ENCODE results near the gene CHD3. TPM values are rescaled to one million over a fixed set of nuclear protein-coding genes. Genes with fewer than 3 reads are reported as not detected.
A peak's percentile ranks its signal among the peaks of the same experiment; 100 is the strongest.
"Not testable (repeated sequence)": the region's sequence is repeated elsewhere in the genome, so short reads cannot be mapped to it uniquely, and the experiment has no call there.

Gene CHD3
- total and polyA plus RNA-seq, 2 of the 13 experiments (the other 11 are each of a cell fraction or from before 2014, with no cell fraction given): 2.7 to 3.7 TPM

DNA sequence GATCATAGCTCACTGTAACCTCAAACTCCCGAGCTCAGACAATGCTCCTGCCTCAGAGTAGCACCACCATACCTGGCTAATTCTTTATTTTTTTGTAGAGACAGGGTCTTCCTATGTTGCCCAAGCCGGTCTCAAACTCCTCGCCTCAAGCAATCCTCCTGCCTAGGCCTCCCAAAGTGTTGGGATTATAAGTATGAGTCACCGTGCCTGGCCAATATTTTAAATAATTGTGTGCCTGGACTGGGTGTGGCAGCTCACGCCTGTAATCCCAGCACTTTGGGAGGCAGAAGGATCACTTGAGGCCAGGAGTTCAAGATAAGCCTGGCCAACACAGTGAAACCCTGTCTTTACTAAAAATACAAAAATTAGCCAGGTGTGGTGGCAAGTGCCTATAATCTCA lies 24.2 kb upstream of the CHD3 start:
- CTCF ChIA-PET (ENCODE audit: low intra/inter-chr PET ratio, low total read pairs); H3K9me3 ChIP-seq (ENCODE audit: low read length); BruUV-seq (replicated peaks); H3K36me3 ChIP-seq (replicated peaks in 1 of 2; ENCODE audit: control insufficient read depth in 1 of 2, insufficient read depth in 2 of 2, low read length in 2 of 2); H3K4me3 ChIP-seq (replicated peaks in 1 of 3; ENCODE audit: insufficient read depth in 1 of 3, low read depth in 2 of 3, low read length in 3 of 3); H2AFZ ChIP-seq (ENCODE audit: low read length); H3K27ac ChIP-seq (ENCODE audit: extremely low read length, insufficient read depth, low read length); H3K9ac ChIP-seq (ENCODE audit: insufficient read depth, low read depth, low read length); ATAC-seq; H3K4me2 ChIP-seq (ENCODE audit: low read depth, low read length); in situ Hi-C loops (cut with HindIII; ENCODE audit: extremely low pct_ligation_motif_present, low pct_unique_long_range_greater_than_20kb); H3K27me3 ChIP-seq (ENCODE audit: control insufficient read depth in 1 of 2, insufficient read depth in 2 of 2, low read length in 2 of 2); DNase-seq (ENCODE audit: low spot score); H3K79me2 ChIP-seq (ENCODE audit: insufficient read depth, low read length); H4K20me1 ChIP-seq (ENCODE audit: insufficient read depth, low read length); FAIRE-seq: not testable (repeated sequence)
- intact Hi-C loops (cut with micrococcal nuclease; ENCODE audit: unreplicated experiment): loop anchor here (5.0 kb wide), 1 partner anchor 123 kb away; no protein-coding TSS in a partner anchor
- POLR2A ChIA-PET: interaction anchor here (1.6 kb wide), 1 partner anchor 21 kb away, joined by 3 read pairs; no protein-coding TSS in a partner anchor
- 88% methylated on average over 5 of the region's 5 CpGs for WGBS (ENCODE audit: low lambda C conversion rate)
- H3K4me1 ChIP-seq (ENCODE audit: insufficient read depth, low read length): peaks cover 67% of the 10 kb centered on the region

DNA sequence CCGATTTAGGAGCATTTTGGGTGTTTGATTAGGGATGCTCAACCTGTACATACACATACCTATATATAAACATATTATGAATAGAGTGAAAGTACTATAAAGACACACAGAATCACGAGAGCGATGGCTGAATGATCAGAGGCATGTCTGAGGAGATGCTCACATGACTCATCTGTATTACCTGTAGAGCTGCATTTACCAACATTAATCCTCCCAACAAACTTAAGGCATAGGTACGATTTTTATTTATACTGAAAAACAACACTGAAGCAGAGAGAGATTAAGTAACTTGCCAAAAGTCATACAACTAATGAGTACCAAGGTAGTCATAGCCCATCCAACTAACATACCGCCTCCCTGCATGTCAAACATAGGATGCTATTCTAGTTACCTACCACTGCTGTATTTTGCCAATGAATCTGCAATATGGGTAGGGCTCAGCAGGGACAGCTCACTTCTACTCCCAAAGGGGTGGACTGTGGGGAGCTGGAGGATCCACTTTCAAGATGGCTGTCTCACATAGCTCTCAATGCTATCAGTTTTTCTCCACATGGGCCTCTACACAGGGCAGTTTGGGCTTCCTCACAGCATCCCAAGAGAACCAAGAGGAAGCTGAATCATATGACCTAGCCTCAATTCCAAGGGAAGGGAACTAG lies 23.5 kb upstream of the CHD3 start:
- H3K27me3 ChIP-seq (ENCODE audit: control insufficient read depth in 1 of 2, insufficient read depth in 2 of 2, low read length in 2 of 2): no peaks in the 10 kb centered on the region
- H4K20me1 ChIP-seq (ENCODE audit: insufficient read depth, low read length): no peaks in the 10 kb centered on the region
- no peak overlapping the region for H3K4me3 ChIP-seq (replicated peaks in 1 of 3; ENCODE audit: insufficient read depth in 1 of 3, low read depth in 2 of 3, low read length in 3 of 3)
- no peak for ATAC-seq
- peaks cover 59% of the 10 kb centered on the region for H3K4me1 ChIP-seq (ENCODE audit: insufficient read depth, low read length)
- no peaks in the 10 kb centered on the region for H3K79me2 ChIP-seq (ENCODE audit: insufficient read depth, low read length)
- in situ Hi-C loops (cut with HindIII; ENCODE audit: extremely low pct_ligation_motif_present, low pct_unique_long_range_greater_than_20kb) (no loop called here), intact Hi-C loops (cut with micrococcal nuclease; ENCODE audit: unreplicated experiment) (loop anchor here (5.0 kb wide), 1 partner anchor 122 kb away; no protein-coding TSS in a partner anchor)
- ChIA-PET POLR2A (interaction anchor here (0.8 kb wide), 1 partner anchor 11 kb away, joined by 3 read pairs; no protein-coding TSS in a partner anchor), CTCF (ENCODE audit: low intra/inter-chr PET ratio, low total read pairs) (no interaction called here)
- H3K9me3 ChIP-seq (ENCODE audit: low read length): peaks cover 8% of the 10 kb centered on the region
- no TSS peak for BruUV-seq (replicated peaks)
- 97% methylated on average over 5 of the region's 5 CpGs for WGBS (ENCODE audit: low lambda C conversion rate)
- H3K36me3 ChIP-seq (replicated peaks in 1 of 2; ENCODE audit: control insufficient read depth in 1 of 2, insufficient read depth in 2 of 2, low read length in 2 of 2): no peaks in the 10 kb centered on the region
- H2AFZ ChIP-seq (ENCODE audit: low read length): no peak overlapping the region
- no peak overlapping the region for H3K27ac ChIP-seq (ENCODE audit: extremely low read length, insufficient read depth, low read length)
- no peak for FAIRE-seq
- H3K9ac ChIP-seq (ENCODE audit: insufficient read depth, low read depth, low read length): no peak overlapping the region
- no peak overlapping the region for H3K4me2 ChIP-seq (ENCODE audit: low read depth, low read length)
- no peak for DNase-seq (ENCODE audit: low spot score)
- TF ChIP-seq ZNF331 (CRISPR knock-in tag; IDR thresholded peaks at IDR 0.05): peak; percentile 98
- no peak for TF ChIP-seq GZF1 (CRISPR knock-in tag; IDR thresholded peaks at IDR 0.05)
